ENCODE measurements around the gene COG1.

The COG1 gene

GRCh38 chr17:73201215-73202069, 8.6 kb downstream of the COG1 start:
- no peak for DNase-seq

GRCh38 chr17:73203135-73203787, 10.4 kb downstream of the COG1 start:
- DNase-seq, result no peak

GRCh38 chr17:73203788-73204479, 11.1 kb downstream of the COG1 start:
- peak; percentile 19 for DNase-seq

GRCh38 chr17:73205459-73205961, 12.7 kb downstream of the COG1 start:
- DNase-seq, result no peak

GRCh38 chr17:73208139-73208827, 15.4 kb downstream of the COG1 start:
- DNase-seq, result no peak

- no peak for DNase-seq
Measured at GRCh38 chr17:73209436-73209835, 16.6 kb downstream of the COG1 start.

- DNase-seq, result no peak
Measured at GRCh38 chr17:73210002-73210678, 17.3 kb downstream of the COG1 start.

- DNase-seq, result peak; percentile 75
Measured at GRCh38 chr17:73211745-73212144, 18.9 kb downstream of the COG1 start.

GRCh38 chr17:73214008-73214407, 21.2 kb downstream of the COG1 start:
- DNase-seq, result no peak

GRCh38 chr17:73214851-73215250, 22.0 kb downstream of the COG1 start:
- DNase-seq, result no peak

GRCh38 chr17:73215447-73215846, 22.6 kb downstream of the COG1 start:
- no peak for DNase-seq

- no peak for DNase-seq
Measured at GRCh38 chr17:73223626-73224230, 30.9 kb downstream of the COG1 start.

- no peak for DNase-seq
Measured at GRCh38 chr17:73224237-73224636, 31.4 kb downstream of the COG1 start.

GRCh38 chr17:73224663-73225305, 31.9 kb downstream of the COG1 start:
- DNase-seq, result no peak

- DNase-seq, result no peak
Measured at GRCh38 chr17:73226556-73227172, 33.8 kb downstream of the COG1 start.

GRCh38 chr17:73227379-73227778, 34.5 kb downstream of the COG1 start:
- DNase-seq, result no peak

GRCh38 chr17:73227944-73228343, 35.1 kb downstream of the COG1 start:
- DNase-seq, result no peak

GRCh38 chr17:73228748-73229236, 35.9 kb downstream of the COG1 start:
- DNase-seq, result peak; percentile 35

GRCh38 chr17:73230088-73230487, 37.2 kb downstream of the COG1 start:
- DNase-seq, result no peak

- no peak for DNase-seq
Measured at GRCh38 chr17:73231395-73231794, 38.5 kb downstream of the COG1 start.

Data from CD4-positive, alpha-beta T cell treated with Interleukin-15 for 1 hour (primary cell).